ENCODE data around the gene ZNF132. TPM values are rescaled to one million over a fixed set of nuclear protein-coding genes. Genes with fewer than 3 reads are reported as not detected.
"Not testable (repeated sequence)": the region's sequence is repeated elsewhere in the genome, so short reads cannot be mapped to it uniquely, and the experiment has no call there.

ZNF132 gene
- total RNA-seq, 1 donor from 2014 or later = 4.7 TPM

DNA sequence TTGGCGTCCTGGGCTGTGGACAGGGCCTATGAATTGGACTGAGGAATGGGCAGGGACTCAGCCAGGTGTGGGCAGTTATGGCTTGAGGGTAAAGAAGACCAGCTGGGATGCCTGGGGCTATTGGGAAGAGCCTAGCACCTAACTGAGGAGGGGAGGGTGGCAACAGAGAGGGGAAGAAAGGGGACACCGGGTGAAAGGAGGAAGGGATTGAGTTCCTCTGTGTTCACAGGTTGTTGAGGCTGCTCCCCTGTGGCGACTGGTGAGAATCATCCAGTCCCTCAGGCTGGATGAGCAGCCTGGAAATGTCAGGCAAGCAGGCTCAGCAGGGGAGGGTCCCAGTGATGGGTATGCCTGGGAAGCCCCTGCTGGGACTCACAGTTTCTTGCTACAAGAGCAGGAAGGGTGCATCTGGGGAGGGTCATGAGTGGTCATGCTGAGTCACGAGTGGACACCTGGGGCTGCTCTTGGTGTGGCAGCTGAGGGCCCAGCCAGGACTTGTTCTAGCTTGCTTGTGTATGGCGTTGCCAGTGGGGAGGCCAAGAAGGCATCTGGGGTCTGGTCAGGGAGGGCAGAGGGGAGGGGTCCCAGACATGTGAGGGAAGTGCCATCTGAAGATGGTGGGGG lies 28.4 kb upstream of the ZNF132 start:
- DNase-seq (ENCODE audit: low read depth, low spot score) = no peak

DNA sequence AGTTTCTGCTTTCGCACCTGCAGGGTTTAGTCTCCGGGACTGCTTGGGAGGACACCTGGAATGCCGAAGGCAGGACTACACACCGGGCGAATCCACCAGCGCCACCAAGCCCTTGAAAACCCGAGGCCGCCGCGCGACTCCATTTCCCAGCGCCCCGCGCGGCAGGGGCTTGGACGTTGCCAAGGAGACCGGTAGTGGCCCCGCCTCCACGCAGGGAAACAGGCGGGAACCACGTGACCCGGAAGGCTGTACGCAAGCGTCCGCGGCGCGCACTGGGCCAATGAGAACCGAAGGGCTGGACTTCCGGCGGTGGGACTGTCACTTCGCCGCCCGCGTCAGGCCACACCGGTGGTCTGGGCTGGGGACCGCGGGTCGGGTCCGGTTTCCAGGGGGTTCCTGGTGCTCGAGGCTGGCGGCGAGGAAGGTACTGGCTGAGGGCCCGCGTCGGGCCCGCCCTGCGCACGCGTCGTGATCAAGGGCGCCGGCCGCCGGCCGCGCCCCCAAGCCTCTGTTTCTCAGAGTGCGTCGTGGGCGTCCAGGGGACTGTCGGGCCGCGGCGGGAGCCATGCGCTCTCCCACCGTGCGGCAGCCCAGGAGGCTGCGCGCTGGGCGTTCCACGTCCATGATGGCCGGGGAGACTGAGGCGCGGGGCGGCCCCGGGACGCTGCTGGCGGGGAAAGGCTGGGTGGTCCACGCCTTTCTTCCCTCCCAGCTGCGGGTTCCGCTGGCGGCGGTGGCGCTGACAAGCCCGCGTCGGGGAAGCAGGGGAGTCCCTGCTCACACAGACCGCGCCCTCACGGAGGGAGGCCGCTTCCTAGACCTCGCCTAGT lies 27.0 kb upstream of the ZNF132 start, which contains the start of gene ZNF324:
Gene ZNF324, plus strand, starts transcription at position 321 of the 830 bp plus-strand sequence. CDS start 2,106 bp downstream, outside the sequence.
- DNase-seq (ENCODE audit: low read depth, low spot score) = peak; percentile 81

DNA sequence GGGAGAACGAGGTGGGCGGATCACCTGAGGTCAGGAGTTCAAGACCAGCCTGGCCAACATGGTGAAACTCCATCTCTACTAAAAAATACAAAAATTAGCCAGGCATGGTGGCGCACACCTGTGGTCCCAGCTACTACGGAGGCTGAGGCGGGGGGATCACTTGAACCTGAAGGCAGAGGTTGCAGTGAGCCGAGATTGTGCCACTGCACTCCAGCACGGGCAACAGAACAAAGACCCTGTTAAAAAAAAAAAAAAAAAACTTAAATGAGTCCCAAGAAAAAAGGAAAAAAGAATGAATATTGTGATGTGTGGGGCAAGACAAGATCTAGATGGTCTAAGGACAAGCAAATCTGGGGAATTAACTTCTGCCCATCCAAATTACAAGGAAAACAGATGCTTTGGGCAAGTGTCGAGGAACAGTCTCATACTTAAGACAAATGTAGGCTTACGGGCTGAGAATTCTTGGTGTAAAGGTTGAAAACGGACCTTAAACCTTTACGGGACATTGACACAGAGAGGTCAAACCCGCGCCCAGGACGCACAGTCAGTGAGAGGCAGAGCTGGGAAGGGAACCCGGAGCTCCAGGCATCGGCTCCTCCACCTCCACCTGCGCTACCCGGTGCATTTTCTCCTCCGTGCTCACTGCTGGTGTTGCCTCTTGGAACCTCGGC lies 26.3 kb upstream of the ZNF132 start:
- DNase-seq (ENCODE audit: low read depth, low spot score) = no peak

DNA sequence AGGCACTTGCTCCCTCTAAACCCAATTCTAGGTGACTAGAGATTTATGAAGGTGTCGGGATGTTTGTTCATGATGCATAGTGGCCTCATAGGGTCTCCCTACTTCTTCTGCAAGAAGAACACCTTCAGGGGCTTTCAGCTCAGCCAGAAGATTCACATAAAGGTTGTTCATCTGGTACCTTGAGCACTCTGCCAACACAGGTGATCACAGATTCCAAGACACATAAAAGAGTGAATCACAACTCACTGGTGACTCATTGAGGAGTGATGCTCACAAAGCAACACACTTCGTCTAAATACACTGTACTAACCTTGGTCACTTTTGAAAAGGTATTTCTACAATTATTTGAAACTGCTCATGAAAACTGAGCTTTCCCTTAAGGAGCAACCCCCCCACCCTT lies 20.1 kb upstream of the ZNF132 start:
- DNase-seq (ENCODE audit: low read depth, low spot score) = no peak

DNA sequence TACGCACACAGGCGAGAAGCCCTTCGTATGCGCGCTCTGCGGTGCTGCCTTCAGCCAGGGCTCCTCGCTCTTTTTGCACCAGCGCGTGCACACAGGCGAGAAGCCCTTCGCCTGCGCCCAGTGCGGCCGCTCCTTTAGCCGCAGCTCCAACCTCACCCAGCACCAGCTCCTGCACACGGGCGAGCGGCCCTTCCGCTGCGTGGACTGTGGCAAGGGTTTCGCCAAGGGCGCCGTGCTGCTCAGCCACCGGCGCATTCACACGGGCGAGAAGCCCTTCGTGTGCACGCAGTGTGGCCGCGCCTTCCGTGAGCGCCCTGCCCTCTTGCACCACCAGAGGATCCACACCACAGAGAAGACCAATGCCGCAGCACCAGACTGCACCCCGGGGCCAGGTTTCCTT lies 16.2 kb upstream of the ZNF132 start:
- no peak for DNase-seq (ENCODE audit: low read depth, low spot score)

DNA sequence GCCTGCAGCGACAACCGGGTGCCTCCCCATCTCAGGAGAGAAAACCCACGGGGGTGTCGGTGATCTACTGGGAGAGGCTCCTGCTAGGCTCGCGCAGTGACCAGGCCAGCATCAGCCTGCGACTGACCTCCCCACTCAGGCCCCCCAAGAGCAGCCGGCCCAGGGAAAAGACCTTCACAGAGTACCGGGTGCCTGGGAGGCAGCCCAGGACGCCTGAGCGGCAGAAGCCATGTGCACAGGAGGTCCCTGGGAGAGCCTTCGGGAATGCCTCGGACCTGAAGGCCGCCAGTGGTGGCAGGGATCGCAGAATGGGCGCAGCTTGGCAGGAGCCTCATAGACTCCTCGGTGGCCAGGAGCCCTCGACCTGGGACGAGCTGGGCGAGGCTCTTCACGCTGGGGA lies 15.4 kb upstream of the ZNF132 start:
- DNase-seq (ENCODE audit: low read depth, low spot score) = no peak

DNA sequence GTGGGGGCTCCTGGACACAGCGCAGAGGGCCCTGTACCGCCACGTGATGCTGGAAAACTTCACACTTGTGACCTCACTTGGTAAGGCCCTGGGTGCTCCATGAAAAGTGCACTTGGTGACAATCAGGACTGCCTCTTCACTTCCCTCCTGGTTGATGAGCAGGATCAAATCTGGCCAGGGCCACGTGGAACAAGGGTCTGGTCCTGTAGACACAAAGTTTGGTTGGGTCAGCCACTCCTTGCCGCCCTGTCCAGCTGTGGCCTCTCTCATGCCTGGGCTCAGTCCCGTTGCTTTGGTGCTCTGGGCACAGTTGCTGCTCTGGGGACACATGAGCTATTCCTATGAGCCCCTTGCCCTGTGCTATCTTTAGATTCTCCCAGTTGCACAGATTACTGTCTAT lies 13.8 kb upstream of the ZNF132 start:
- DNase-seq (ENCODE audit: low read depth, low spot score) = no peak

DNA sequence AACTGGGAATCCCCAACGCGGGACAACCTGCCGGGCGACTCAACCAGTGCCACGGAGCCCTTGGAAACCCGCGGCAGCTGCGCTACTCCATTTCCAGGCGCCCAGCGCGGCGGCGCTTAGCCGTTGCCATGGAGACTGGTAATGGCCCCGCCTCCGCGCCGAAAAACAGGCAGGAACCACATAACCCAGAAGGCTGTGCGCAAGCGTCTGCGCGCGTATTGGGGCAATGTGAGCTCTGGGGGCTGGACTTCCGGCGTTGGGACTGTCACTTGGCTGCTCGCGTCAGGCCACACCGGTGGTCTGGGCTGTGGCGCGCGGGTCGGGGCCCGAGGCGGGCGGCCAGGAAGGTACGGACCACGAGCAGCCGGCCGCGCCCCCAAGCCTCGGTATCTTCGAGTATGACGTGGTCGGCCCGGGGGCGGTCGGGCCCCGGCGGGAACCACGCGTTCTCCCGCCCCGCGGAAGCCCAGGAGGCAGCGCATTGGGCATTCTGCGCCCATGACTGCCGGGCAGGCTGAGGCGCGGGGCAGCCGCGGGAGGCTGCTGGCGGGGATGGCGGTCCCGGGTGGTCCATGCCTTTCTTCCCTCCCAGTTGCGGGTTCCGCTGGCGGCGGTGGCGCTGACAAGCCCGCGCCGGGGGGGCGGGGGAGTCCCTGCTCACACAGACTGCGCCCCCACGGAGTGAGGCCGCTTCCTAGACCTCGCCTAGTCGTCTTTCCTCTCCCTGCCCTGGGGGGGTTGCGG lies 11.6 kb upstream of the ZNF132 start, which contains the start of gene ZNF324B:
Gene ZNF324B, plus strand, starts transcription at position 265 of the 744 bp plus-strand sequence. CDS start 2,080 bp downstream, outside the sequence.
- peak; percentile 80 for DNase-seq (ENCODE audit: low read depth, low spot score)

DNA sequence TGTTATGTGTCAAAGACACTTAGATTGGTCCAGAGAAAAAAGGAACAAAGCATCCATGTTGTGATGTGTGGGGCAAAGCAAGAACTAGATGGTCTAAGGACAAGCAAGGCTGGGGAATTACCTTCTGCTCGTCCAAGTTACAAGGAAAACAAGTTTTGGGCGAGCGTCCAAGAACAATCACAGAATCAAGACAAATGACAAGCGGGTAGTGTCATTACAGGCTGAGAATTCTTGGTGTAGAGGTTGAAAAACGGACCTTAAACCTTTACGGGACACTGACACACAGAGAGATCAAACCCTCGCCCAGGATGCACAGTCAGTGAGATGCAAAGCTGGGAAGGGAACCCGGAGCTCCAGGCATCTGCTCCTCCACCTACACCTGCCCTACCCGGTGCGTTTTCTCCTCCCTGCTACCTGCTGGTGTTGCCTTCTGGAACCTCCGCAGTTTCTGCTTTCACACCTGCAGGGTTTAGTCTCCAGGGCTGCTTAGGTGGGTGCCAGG lies 11.0 kb upstream of the ZNF132 start:
- DNase-seq (ENCODE audit: low read depth, low spot score) = no peak

DNA sequence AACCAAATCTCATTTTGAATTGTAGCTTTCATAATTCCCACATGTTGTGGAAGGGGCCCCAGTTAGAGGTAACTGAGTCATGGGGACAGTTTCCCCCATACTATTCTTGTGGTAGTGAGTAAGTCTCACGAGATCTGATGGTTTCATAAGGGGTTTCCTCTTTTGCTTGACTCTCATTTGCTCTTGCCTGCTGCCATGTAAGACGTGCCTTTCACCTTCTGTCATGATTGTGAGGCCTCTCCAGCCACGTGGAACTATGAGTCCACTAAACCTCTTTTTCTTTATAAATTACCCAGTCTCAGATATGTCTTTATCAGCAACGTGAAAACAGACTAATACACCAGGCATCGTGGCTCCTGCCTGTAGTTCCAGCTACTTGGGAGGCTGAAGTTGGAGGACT lies 10.0 kb upstream of the ZNF132 start:
- DNase-seq (ENCODE audit: low read depth, low spot score) = not testable (repeated sequence)

DNA sequence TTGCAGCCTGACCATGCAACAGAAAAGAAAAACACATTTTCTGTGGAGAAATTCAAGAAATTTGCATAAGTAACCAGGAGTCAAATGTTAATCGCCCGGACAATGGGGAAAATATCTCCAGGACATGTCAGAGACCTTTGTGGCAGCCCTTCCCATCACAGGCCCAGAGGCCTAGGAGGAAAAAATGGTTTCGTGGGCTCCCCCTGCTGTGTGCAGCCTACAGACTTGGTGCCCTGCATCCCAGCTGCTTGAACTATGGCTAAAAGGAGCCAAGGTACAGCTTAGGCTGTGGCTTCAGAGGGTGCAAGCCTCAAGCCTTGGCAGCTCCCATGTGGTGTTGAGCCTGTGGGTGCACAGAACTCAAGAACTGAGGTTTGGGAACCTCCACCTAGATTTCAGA lies 8.9 kb upstream of the ZNF132 start:
- DNase-seq (ENCODE audit: low read depth, low spot score) = not testable (repeated sequence)

DNA sequence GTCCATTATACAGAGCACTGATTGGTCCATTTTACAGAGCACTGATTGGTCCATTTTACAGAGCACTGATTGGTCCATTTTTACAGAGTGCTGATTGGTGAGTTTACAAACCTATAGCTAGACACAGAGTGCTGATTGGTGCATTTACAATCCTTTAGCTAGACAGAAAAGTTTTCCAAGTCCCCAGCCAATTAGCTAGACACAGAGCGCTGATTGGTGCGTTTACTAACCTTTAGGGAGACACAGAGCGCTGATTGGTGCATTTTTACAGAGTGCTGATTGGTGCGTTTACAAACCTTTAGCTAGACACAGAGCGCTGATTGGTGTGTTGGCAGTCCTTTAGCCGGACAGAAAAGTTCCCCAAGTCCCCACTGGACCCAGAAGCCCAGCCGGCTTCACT lies 3.0 kb upstream of the ZNF132 start:
- DNase-seq (ENCODE audit: low read depth, low spot score) = not testable (repeated sequence)

DNA sequence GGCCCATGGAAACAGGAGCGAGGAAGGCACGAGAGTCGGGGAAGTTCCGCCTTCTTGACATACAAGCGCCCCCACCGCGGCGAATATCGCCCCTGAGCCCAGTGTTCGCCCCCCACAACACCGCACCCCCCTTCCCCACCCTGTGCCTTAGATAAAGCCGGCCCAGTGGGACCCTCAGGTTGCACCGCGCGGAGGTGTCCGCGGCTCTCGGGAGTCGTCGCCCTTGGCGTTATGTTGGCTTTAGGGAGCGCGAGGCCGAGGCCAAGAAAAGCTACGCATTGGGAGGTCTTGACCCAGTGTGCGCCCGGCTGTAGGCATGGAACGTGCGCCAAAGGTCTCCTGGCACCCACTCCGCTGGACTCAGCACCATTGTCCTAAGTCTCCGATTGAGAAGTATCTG lies 603 bp upstream of the ZNF132 start:
- DNase-seq (ENCODE audit: low read depth, low spot score) = no peak

DNA sequence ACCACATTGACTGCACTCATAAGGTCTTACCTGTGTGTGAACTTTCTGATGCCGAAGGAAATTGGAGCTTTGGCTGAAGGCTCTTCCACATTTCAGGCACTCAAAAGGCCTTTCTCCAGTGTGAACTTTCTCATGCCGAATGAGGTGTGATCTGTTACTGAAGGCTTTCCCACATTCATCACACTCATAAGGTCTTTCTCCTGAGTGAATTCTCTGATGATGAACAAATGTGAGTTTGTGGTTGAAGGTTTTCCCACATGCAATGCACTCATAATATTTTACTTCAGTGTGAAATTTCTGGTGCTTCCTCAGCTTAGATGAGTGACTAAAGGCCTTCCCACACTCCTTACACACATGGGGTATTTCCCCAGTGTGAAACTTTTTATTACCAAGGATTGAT lies 5.7 kb downstream of the ZNF132 start:
- DNase-seq (ENCODE audit: low read depth, low spot score) = no peak

DNA sequence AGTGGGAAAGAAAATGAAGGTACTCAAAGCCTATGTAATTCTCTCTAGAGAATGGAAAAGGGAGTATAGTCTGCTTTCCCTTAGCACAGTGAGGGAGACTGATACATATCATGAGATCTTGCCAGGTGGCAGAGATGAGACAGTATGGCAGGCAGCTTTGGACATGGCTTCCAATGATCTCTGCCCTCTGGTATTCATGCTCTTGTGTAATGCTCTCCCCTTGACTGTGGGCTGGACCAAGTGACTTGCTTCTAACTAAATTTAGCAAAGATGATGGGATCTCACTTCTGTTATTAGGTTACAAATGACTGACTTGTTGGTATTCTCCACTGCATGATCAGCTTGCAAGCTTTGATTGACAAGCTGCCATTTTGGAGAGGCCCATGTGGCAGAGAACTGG lies 10.2 kb downstream of the ZNF132 start:
- DNase-seq (ENCODE audit: low read depth, low spot score) = no peak

DNA sequence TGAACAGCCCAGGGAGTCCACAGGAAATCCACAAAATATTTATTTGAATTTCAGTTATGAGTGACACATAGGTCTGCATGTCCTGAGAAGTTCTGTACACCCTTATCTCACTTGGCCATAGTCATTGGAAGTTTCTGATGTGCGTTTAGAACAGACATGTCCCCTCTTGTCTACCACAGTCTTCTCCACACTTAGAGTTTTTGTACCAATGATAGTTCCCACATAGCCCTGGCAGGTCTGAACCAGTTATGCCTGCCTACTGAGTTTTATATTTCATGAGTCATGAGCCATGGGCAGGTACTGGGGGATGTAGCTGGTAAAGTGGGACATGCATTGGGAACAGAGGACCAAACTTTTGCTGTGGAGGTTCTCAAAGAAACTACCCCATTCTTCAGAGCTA lies 11.3 kb downstream of the ZNF132 start:
- DNase-seq (ENCODE audit: low read depth, low spot score) = no peak

DNA sequence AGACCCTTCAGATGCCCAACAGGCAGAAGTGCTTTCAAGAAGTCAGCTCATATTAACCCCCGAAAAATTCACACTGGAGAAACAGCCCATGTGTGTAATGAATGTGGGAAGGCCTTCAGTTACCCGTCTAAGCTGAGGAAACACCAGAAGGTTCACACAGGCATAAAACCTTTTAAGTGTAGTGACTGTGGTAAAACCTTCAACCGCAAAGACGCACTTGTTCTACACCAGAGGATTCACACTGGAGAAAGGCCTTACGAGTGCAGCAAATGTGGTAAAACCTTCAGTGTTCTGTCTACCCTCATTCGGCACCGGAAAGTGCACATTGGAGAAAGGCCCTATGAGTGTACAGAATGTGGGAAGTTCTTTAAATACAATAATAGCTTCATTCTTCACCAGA lies 22.9 kb downstream of the ZNF132 start:
- DNase-seq (ENCODE audit: low read depth, low spot score) = no peak

DNA sequence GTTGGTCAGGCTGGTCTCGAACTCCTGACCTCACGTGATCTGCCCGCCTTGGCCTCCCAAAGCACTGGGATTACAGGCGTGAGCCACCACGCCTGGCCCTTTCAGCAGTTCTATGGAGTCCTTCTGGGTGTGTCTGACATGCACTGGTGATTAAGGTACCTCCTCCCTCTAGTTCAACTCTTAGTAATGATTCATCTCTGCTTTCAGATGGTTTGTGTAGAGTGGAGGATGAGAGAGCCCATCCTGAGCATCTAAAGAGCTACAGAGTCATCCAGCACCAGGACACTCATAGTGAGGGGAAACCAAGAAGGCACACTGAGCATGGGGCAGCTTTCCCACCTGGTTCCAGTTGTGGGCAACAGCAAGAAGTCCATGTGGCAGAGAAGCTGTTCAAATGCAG lies 23.3 kb downstream of the ZNF132 start:
- DNase-seq (ENCODE audit: low read depth, low spot score) = no peak

DNA sequence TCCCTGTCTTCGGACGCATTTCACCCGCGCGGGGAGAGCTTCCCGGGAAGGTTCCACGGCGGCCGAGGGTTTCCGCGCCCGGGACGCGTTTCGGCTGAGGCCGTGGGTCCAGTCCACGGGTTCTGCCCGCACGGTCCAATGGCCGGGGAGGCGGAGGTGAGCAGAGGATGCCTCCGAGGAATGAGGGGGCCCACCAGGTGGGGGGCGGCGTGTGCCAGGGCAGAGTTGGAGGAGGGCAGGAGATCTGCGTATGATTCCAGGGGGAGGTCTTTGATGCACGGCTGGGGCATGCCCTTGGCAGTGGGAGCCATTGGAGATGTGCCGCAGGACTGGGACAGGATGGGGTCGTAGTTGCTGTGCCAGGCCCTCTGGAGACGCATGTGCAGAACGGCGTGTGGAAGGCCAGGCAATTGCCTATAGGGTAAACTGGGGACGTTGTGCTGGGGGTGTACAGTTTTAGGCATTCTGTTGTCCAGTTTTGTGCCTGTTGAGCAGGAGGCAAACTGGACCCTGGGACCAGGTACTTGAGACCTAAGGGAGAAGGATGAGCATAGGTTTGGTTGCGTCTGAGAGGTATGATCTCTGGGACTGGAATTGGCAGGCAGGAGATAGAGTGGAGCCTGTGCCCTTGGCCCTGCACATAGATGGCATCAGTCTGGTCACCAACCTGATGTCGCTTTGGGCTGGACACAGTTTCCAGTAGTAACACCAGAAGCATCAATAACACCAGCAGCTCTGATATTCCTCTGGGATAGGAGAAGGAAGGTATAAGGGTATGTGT lies 30.8 kb downstream of the ZNF132 start:
- no peak for DNase-seq (ENCODE audit: low read depth, low spot score)

DNA sequence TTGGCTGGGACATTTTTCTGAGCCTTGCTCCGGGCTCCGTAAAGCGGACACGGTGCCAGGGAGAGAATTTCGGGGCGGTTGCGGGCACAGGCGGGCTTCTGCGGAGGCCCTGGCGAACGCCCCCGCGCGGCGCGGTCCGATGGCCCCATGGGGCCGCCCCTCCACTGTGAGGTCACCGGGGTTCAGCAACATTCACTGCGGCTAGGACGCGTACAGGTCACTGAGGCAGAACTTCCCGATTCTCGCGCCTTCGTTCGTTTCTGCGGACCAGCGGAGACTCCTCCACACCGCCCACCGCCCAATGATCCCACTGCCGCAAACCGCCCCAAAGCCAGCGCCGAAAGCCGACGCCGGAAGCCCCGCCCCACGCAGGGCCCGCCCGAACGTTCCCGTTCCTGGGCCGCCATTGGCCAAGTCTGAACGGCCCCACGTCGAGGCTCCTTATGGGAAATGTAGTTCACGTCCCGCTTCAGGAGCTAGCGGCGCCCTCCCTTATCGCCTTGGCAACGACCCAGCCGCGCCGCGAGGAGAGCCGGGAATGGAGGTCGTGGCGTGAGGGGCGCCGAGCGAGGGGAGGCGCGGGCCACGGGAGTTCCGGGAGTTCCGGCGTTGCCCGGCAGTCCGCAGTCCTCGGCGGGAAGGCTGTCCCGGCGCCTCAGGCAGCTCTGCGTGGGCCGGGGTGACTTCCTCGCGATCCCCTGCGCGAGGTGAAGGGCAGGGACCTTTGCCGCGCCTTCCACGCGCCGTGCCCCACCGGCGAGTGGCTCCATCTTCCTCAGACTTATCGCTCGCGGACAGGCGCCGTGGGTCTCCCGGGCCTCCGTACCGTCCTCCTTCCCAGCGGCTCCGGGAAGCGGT lies 31.6 kb downstream of the ZNF132 start, which contains the start of gene ZNF584:
Gene ZNF584, plus strand, starts transcription at position 498 of the 858 bp plus-strand sequence. CDS start 499 bp downstream, outside the sequence.
- peak; percentile 79 for DNase-seq (ENCODE audit: low read depth, low spot score)

Data from pulmonary artery endothelial cell (primary cell).